Activated effector memory CD4-positive, alpha-beta T cell treated with anti-CD3 and anti-CD28 coated beads, Interleukin-2, amount 50 U/mL, for 16 hours (primary cell): Measurements from ENCODE around the gene STT3B.

Experiments
- DNase-seq: peaks from one replicate; pipeline ENCODE4 v3.0.0-alpha.2; 2020

STT3B gene

GRCh38 chr3:31661286-31661685, 128.6 kb downstream of the STT3B start:
- no peak for DNase-seq

- no peak for DNase-seq
Observed at GRCh38 chr3:31661993-31662670, 129.4 kb downstream of the STT3B start.

GRCh38 chr3:31664031-31664430, 131.3 kb downstream of the STT3B start:
- no peak for DNase-seq

- no peak for DNase-seq
Observed at GRCh38 chr3:31667582-31667981, 134.9 kb downstream of the STT3B start.

GRCh38 chr3:31668242-31668641, 135.5 kb downstream of the STT3B start:
- DNase-seq = no peak

GRCh38 chr3:31670136-31670535, 137.4 kb downstream of the STT3B start:
- DNase-seq = no peak

- DNase-seq = no peak
Observed at GRCh38 chr3:31670722-31671121, 138.0 kb downstream of the STT3B start.

GRCh38 chr3:31671451-31671850, 138.7 kb downstream of the STT3B start:
- DNase-seq = no peak

- DNase-seq = no peak
Observed at GRCh38 chr3:31671976-31672375, 139.3 kb downstream of the STT3B start.

- DNase-seq = no peak
Observed at GRCh38 chr3:31673950-31674349, 141.2 kb downstream of the STT3B start.

- DNase-seq = no peak
Observed at GRCh38 chr3:31676556-31676955, 143.8 kb downstream of the STT3B start.

- no peak for DNase-seq
Observed at GRCh38 chr3:31680072-31680870, 147.5 kb downstream of the STT3B start.
